ENCODE data around the gene EEF1AKMT4. TPM values are rescaled to one million over a fixed set of nuclear protein-coding genes. Genes with fewer than 3 reads are reported as not detected.

EEF1AKMT4 gene
- total RNA-seq, 1 experiment from 2014 or later, result 7.8 TPM

- intact Hi-C loops (cut with micrococcal nuclease; ENCODE audit: unreplicated experiment), result no loop called here
- CTCF ChIA-PET, result no interaction called here
- H3K9me3 ChIP-seq (ENCODE audit: low read depth, low read length, poor library complexity, severe bottlenecking), result no peaks in the 10 kb centered on the region
- DNase-seq (ENCODE audit: low spot score), result no peak
- no peak for TF ChIP-seq EZH2 (IDR thresholded peaks at IDR 0.05; ENCODE audit: borderline replicate concordance, low read depth, low read length, poor library complexity, severe bottlenecking)
- TF ChIP-seq CTCF (conservative IDR thresholded peaks at IDR 0.05; ENCODE audit: low read depth, low read length), result no peak
- no TSS peak for BruUV-seq (replicated peaks)
- POLR2A ChIA-PET (ENCODE audit: low non-redundant PET), result interaction anchor here (0.6 kb wide), 1 partner anchor 37 kb away, joined by 5 read pairs; no protein-coding TSS in a partner anchor
- H3K27ac ChIP-seq (ENCODE audit: low read depth, low read length, poor library complexity, severe bottlenecking), result no peak overlapping the region
- no peak overlapping the region for H3K4me3 ChIP-seq (ENCODE audit: low read depth, low read length, poor library complexity, severe bottlenecking)
- H3K36me3 ChIP-seq (ENCODE audit: insufficient read depth, low read length, poor library complexity, severe bottlenecking), result no peaks in the 10 kb centered on the region
- H3K27me3 ChIP-seq (replicated peaks; ENCODE audit: insufficient read depth, low read depth, low read length, poor library complexity), result peaks cover 36% of the 10 kb centered on the region
- H3K4me1 ChIP-seq (ENCODE audit: insufficient read depth, low read length, poor library complexity, severe bottlenecking), result peaks cover 5% of the 10 kb centered on the region
Observed at GRCh38 chr3:184234224-184234623, 15.2 kb upstream of the EEF1AKMT4 start.

- Histone ChIP-seq H3K27me3 (replicated peaks; ENCODE audit: insufficient read depth, low read depth, low read length, poor library complexity) (peaks cover 31% of the 10 kb centered on the region), H3K9me3 (ENCODE audit: low read depth, low read length, poor library complexity, severe bottlenecking) (no peaks in the 10 kb centered on the region), H3K4me3 (ENCODE audit: low read depth, low read length, poor library complexity, severe bottlenecking) (no peak overlapping the region), H3K4me1 (ENCODE audit: insufficient read depth, low read length, poor library complexity, severe bottlenecking) (peaks cover 2% of the 10 kb centered on the region), H3K27ac (ENCODE audit: low read depth, low read length, poor library complexity, severe bottlenecking) (no peak overlapping the region), H3K36me3 (ENCODE audit: insufficient read depth, low read length, poor library complexity, severe bottlenecking) (no peaks in the 10 kb centered on the region)
- no TSS peak for BruUV-seq (replicated peaks)
- no peak for DNase-seq (ENCODE audit: low spot score)
- CTCF ChIA-PET, result no interaction called here
- intact Hi-C loops (cut with micrococcal nuclease; ENCODE audit: unreplicated experiment), result no loop called here
- TF ChIP-seq EZH2 (IDR thresholded peaks at IDR 0.05; ENCODE audit: borderline replicate concordance, low read depth, low read length, poor library complexity, severe bottlenecking) (no peak), CTCF (conservative IDR thresholded peaks at IDR 0.05; ENCODE audit: low read depth, low read length) (no peak)
- POLR2A ChIA-PET (ENCODE audit: low non-redundant PET), result interaction anchor here (0.6 kb wide), 1 partner anchor 37 kb away, joined by 5 read pairs; no protein-coding TSS in a partner anchor
Observed at GRCh38 chr3:184234671-184235380, 14.6 kb upstream of the EEF1AKMT4 start.

- no peaks in the 10 kb centered on the region for H3K4me1 ChIP-seq (ENCODE audit: insufficient read depth, low read length, poor library complexity, severe bottlenecking)
- intact Hi-C loops (cut with micrococcal nuclease; ENCODE audit: unreplicated experiment), result no loop called here
- H3K4me3 ChIP-seq (ENCODE audit: low read depth, low read length, poor library complexity, severe bottlenecking), result no peak overlapping the region
- H3K27ac ChIP-seq (ENCODE audit: low read depth, low read length, poor library complexity, severe bottlenecking), result no peak overlapping the region
- no peak for TF ChIP-seq EZH2 (IDR thresholded peaks at IDR 0.05; ENCODE audit: borderline replicate concordance, low read depth, low read length, poor library complexity, severe bottlenecking)
- CTCF ChIA-PET, result interaction anchor here (1.1 kb wide), 1 partner anchor 8 kb away, joined by 3 read pairs; no protein-coding TSS in a partner anchor
- BruUV-seq (replicated peaks), result no TSS peak
- no peak for DNase-seq (ENCODE audit: low spot score)
- H3K27me3 ChIP-seq (replicated peaks; ENCODE audit: insufficient read depth, low read depth, low read length, poor library complexity), result peaks cover 24% of the 10 kb centered on the region
- H3K36me3 ChIP-seq (ENCODE audit: insufficient read depth, low read length, poor library complexity, severe bottlenecking), result no peaks in the 10 kb centered on the region
- no peaks in the 10 kb centered on the region for H3K9me3 ChIP-seq (ENCODE audit: low read depth, low read length, poor library complexity, severe bottlenecking)
- POLR2A ChIA-PET (ENCODE audit: low non-redundant PET), result no interaction called here
Observed at GRCh38 chr3:184235381-184236032, 14.0 kb upstream of the EEF1AKMT4 start.
